Liver (tissue), 9 donors: ENCODE measurements around the gene KRT17. TPM values are rescaled to one million over a fixed set of nuclear protein-coding genes. Genes with fewer than 3 reads are reported as not detected.

ENCODE experiments used
- DNase-seq: peaks from one replicate; pipeline ENCODE4 v3.0.0-alpha.2; 2017; ENCODE audit warnings: low spot score
- H3K27ac ChIP-seq, 2 donors: one replicate each; pipeline ENCODE4 v1.7.0; 2013; ENCODE audit warnings: inconsistent platforms in 2 of 2, low read length in 2 of 2, control low read depth in 1 of 2, low read depth in 1 of 2, mild to moderate bottlenecking in 1 of 2
- H3K27me3 ChIP-seq, 4 donors: one replicate each; pipeline versions ENCODE4 v1.6.1 to v1.7.0; 2013; ENCODE audit warnings: low read length in 3 of 4, inconsistent platforms in 1 of 4, mild to moderate bottlenecking in 1 of 4, moderate library complexity in 1 of 4; ENCODE audit not compliant: control insufficient read depth in 4 of 4, insufficient read depth in 4 of 4
- H3K36me3 ChIP-seq, 4 donors: one replicate each; pipeline versions ENCODE4 v1.6.1 to v1.7.0; 2013; ENCODE audit warnings: low read length in 3 of 4, mild to moderate bottlenecking in 3 of 4, low read depth in 1 of 4, moderate library complexity in 1 of 4; ENCODE audit not compliant: control insufficient read depth in 4 of 4, insufficient read depth in 3 of 4
- H3K4me1 ChIP-seq, 4 donors: one replicate each; pipeline versions ENCODE4 v1.6.1 to v1.7.0; 2013; ENCODE audit warnings: low read length in 3 of 4, mild to moderate bottlenecking in 3 of 4, moderate library complexity in 1 of 4; ENCODE audit not compliant: control insufficient read depth in 4 of 4, insufficient read depth in 4 of 4
- H3K4me3 ChIP-seq, 3 donors: one replicate each; pipeline versions ENCODE4 v1.6.1 to v1.7.0; 2013; ENCODE audit warnings: low read length in 3 of 3, control low read depth in 1 of 3, low read depth in 1 of 3, mild to moderate bottlenecking in 1 of 3
- H3K9ac ChIP-seq, 2 donors: one replicate each; pipeline ENCODE4 v1.7.0; 2013; ENCODE audit warnings: low read length in 2 of 2, mild to moderate bottlenecking in 2 of 2, moderate library complexity in 2 of 2, control low read depth in 1 of 2, low read depth in 1 of 2
- H3K9me3 ChIP-seq, 4 donors: one replicate each; pipeline versions ENCODE4 v1.6.1 to v1.7.0; 2013; ENCODE audit warnings: low read length in 3 of 4; ENCODE audit not compliant: control insufficient read depth in 4 of 4
- FOXA1 ChIP-seq: IDR thresholded peaks from 2 replicates; pipeline ENCODE4 v1.6.1; 2016; ENCODE audit warnings: antibody characterized with exemption
- FOXA2 ChIP-seq: IDR thresholded peaks from 2 replicates; pipeline ENCODE4 v1.6.1; 2016; ENCODE audit warnings: antibody characterized with exemption
- GABPA ChIP-seq, 2 donors: IDR thresholded peaks in 1 of 2; conservative IDR thresholded peaks in 1 of 2; 2 replicates each; pipeline ENCODE4 v1.6.1; 2016; ENCODE audit warnings: antibody characterized with exemption in 2 of 2, mild to moderate bottlenecking in 1 of 2, moderate library complexity in 1 of 2
- HNF4A ChIP-seq, 2 donors: conservative IDR thresholded peaks; 2 replicates each; pipeline ENCODE4 v1.6.1; 2016; ENCODE audit warnings: antibody characterized with exemption in 2 of 2, mild to moderate bottlenecking in 2 of 2
- HNF4G ChIP-seq: IDR thresholded peaks from 2 replicates; pipeline ENCODE4 v1.6.1; 2016; ENCODE audit warnings: antibody characterized with exemption
- JUND ChIP-seq, 2 donors: IDR thresholded peaks; 2 replicates each; pipeline ENCODE4 v1.6.1; 2016; ENCODE audit warnings: antibody characterized with exemption in 2 of 2
- MAX ChIP-seq: IDR thresholded peaks from 2 replicates; pipeline ENCODE4 v1.6.1; 2016; ENCODE audit warnings: antibody characterized with exemption
- NR2F2 ChIP-seq: IDR thresholded peaks from 2 replicates; pipeline ENCODE4 v1.6.1; 2016; ENCODE audit warnings: antibody characterized with exemption
- RAD21 ChIP-seq, 2 donors: IDR thresholded peaks; 2 replicates each; pipeline ENCODE4 v1.6.1; 2016; ENCODE audit warnings: antibody characterized with exemption in 2 of 2, mild to moderate bottlenecking in 2 of 2
- SP1 ChIP-seq: IDR thresholded peaks from 2 replicates; pipeline ENCODE4 v1.6.1; 2018; ENCODE audit warnings: antibody characterized with exemption, mild to moderate bottlenecking
- TAF1 ChIP-seq: conservative IDR thresholded peaks from 2 replicates; pipeline ENCODE4 v1.6.1; 2016; ENCODE audit warnings: antibody characterized with exemption, mild to moderate bottlenecking
- YY1 ChIP-seq: IDR thresholded peaks from 2 replicates; pipeline ENCODE4 v1.6.1; 2016; ENCODE audit warnings: antibody characterized with exemption, mild to moderate bottlenecking
- whole genome bisulfite sequencing: extraction: QIAGEN DNeasy Blood & Tissue Kit; methylation state at CpG from one replicate; pipeline ENCODE4 v1.1.7; 2013; 5-methylcytosine and 5-hydroxymethylcytosine counted together
- polyA plus RNA-seq, 2 donors: library from polyadenylated mRNA; stranded (reverse) in 1 of 2; unstranded in 1 of 2; fragments of 200-250 nt in 1 of 2; fragments of >200 nt in 1 of 2; fragmentation: Nextera tagmentation in 1 of 2; extraction: Ambion mirVana in 1 of 2; gene quantifications; one replicate each; pipeline versions ENCODE4 v1.2.1 to v1.2.3, GENCODE V29; 2013 to 2015
- total RNA-seq, 2 donors: library from RNA; depleted of rRNA; stranded (reverse); fragments of >200 nt; gene quantifications; one replicate each; pipeline ENCODE4 v1.2.3, GENCODE V29; 2014
- TF ChIP-seq, protein P1 (sequence below): fragments of 150-350 bp; IDR thresholded peaks from 2 replicates; pipeline ENCODE4 v1.5.1; 2017; ENCODE audit warnings: improper control_type of control experiment, low read depth, low read length; ENCODE audit not compliant: missing input control
- TF ChIP-seq, protein P2 (sequence below): IDR thresholded peaks from 2 replicates; pipeline ENCODE4 v1.6.1; 2016; ENCODE audit warnings: antibody characterized with exemption, mild to moderate bottlenecking
- donor health status: healthy.
- donor health status: healthy.
- donor health status: healthy.
- donor health status: healthy.
- donor health status: healthy.

KRT17 gene
- total and polyA plus RNA-seq, 4 donors: 0.15 TPM; not detected in 3

GRCh38 chr17:41665566-41666236 lies 41.3 kb upstream of the KRT17 start:
- peak overlapping the region in 1 of 2 donors; percentile 71 for H3K9ac ChIP-seq

DNA sequence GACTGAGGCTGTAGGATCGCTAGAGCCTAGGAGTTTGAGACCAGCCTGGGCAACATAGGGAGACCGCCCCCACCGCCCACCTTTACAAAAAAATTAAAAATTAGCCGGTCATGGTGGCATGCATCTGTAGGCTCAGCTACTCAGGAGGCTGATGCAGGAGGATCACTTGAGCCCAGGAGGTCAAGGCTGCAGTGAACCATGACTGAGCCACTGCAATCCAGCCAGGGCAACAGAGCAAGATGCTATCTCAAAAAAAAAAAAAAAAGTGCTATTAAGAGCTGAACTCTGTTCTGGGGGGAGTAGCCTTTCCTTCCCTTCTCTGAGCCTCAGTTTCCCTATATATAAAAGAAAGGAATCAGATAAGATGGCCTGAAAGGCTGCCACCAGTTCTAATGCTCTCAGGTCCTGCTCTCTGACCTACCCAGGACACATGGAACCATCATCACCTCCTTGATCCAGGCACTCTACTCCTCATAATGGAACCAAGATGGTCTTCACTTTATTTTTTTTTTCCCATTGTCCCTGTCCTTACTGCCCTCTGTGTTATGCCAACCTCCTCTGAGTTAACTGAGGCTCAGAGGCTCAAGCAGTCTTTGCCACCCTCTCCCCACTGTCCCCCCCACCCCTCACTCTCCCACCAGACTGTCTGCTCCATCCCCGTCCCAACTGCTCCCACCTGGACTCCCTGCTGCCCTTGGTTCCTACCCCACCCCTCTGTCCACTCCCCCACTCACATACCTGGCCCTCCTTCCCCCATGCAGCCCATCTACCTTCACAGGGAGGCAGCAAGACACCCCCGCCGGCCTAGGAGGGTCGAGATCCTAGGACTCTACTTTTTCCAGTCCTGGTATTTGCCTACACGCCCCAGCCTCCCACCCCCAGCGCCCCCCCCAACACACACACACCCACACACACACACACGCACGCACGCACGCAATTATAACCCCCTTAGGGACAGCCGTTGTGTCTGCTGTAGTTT lies 40.5 kb upstream of the KRT17 start:
- H3K27me3 ChIP-seq: no peaks in the 10 kb centered on the region
- no peaks in the 10 kb centered on the region for H3K9me3 ChIP-seq
- H3K27ac ChIP-seq: no peak overlapping the region
- no peak for DNase-seq
- no peak for TF ChIP-seq HNF4G
- no peak for TF ChIP-seq YY1
- TF ChIP-seq JUND (IDR thresholded peaks at IDR 0.05): no peak
- TF ChIP-seq FOXA2: no peak
- TF ChIP-seq MAX: no peak
- no peak for TF ChIP-seq RAD21 (IDR thresholded peaks at IDR 0.05)
- no peak overlapping the region for H3K9ac ChIP-seq
- H3K36me3 ChIP-seq: no peaks in the 10 kb centered on the region
- 56% methylated on average over 15 of the region's 15 CpGs for WGBS
- H3K4me3 ChIP-seq: peak overlapping the region in 2 of 3 donors; percentile 55 to 60
- peaks cover 3 to 23% (median 9%) of the 10 kb centered on the region in 4 donors for H3K4me1 ChIP-seq

More at GRCh38 chr17:41665566-41666236, 41.3 kb upstream of the KRT17 start:
- H3K9me3 ChIP-seq: no peaks in the 10 kb centered on the region
- peak overlapping the region; percentile 55 to 60 (median 56) for H3K4me3 ChIP-seq
- TF ChIP-seq SP1: peak; percentile 17
- no peak for TF ChIP-seq FOXA1
- peak; percentile 51 to 66 for TF ChIP-seq RAD21 (IDR thresholded peaks at IDR 0.05)
- TF ChIP-seq, protein P1, sequence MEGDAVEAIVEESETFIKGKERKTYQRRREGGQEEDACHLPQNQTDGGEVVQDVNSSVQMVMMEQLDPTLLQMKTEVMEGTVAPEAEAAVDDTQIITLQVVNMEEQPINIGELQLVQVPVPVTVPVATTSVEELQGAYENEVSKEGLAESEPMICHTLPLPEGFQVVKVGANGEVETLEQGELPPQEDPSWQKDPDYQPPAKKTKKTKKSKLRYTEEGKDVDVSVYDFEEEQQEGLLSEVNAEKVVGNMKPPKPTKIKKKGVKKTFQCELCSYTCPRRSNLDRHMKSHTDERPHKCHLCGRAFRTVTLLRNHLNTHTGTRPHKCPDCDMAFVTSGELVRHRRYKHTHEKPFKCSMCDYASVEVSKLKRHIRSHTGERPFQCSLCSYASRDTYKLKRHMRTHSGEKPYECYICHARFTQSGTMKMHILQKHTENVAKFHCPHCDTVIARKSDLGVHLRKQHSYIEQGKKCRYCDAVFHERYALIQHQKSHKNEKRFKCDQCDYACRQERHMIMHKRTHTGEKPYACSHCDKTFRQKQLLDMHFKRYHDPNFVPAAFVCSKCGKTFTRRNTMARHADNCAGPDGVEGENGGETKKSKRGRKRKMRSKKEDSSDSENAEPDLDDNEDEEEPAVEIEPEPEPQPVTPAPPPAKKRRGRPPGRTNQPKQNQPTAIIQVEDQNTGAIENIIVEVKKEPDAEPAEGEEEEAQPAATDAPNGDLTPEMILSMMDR: peak; percentile 85
- peak; percentile 92 for DNase-seq
- H3K27me3 ChIP-seq: no peaks in the 10 kb centered on the region
- H3K4me1 ChIP-seq: peaks cover 3 to 23% (median 9%) of the 10 kb centered on the region in 4 donors
- 4% methylated on average over 39 of the region's 39 CpGs for WGBS
- peak overlapping the region; percentile 77 for H3K27ac ChIP-seq
- H3K36me3 ChIP-seq: no peaks in the 10 kb centered on the region

DNA sequence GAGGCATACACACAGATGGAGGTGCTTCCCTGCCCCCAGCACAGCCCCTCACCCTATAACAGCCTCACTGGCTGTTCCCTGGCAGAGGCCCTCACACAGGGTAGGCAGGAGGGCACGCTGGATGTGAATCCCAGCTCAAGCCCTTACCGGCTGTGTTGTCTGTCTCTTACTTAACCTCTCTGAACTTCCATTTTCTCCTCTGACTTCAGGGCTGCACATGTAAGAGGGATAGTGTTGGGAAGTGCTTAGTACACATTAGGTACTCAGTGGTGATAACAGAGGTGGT lies 39.7 kb upstream of the KRT17 start:
- no peak overlapping the region for H3K9ac ChIP-seq
- H3K4me1 ChIP-seq: peaks cover 3 to 23% (median 9%) of the 10 kb centered on the region in 4 donors
- H3K27me3 ChIP-seq: no peaks in the 10 kb centered on the region
- no peak overlapping the region for H3K4me3 ChIP-seq
- no peaks in the 10 kb centered on the region for H3K9me3 ChIP-seq
- no peak for DNase-seq
- 90% methylated on average over 2 of the region's 2 CpGs for WGBS
- H3K27ac ChIP-seq: no peak overlapping the region
- no peaks in the 10 kb centered on the region for H3K36me3 ChIP-seq
- TF ChIP-seq GABPA (IDR thresholded peaks at IDR 0.05 in 1 of 2, conservative IDR thresholded peaks at IDR 0.05 in 1 of 2): no peak
- TF ChIP-seq, protein P1: no peak
- TF ChIP-seq SP1: no peak
- TF ChIP-seq MAX: no peak
- no peak for TF ChIP-seq JUND (IDR thresholded peaks at IDR 0.05)
- no peak for TF ChIP-seq TAF1
- no peak for TF ChIP-seq NR2F2
- TF ChIP-seq FOXA1: no peak
- TF ChIP-seq, protein P2, sequence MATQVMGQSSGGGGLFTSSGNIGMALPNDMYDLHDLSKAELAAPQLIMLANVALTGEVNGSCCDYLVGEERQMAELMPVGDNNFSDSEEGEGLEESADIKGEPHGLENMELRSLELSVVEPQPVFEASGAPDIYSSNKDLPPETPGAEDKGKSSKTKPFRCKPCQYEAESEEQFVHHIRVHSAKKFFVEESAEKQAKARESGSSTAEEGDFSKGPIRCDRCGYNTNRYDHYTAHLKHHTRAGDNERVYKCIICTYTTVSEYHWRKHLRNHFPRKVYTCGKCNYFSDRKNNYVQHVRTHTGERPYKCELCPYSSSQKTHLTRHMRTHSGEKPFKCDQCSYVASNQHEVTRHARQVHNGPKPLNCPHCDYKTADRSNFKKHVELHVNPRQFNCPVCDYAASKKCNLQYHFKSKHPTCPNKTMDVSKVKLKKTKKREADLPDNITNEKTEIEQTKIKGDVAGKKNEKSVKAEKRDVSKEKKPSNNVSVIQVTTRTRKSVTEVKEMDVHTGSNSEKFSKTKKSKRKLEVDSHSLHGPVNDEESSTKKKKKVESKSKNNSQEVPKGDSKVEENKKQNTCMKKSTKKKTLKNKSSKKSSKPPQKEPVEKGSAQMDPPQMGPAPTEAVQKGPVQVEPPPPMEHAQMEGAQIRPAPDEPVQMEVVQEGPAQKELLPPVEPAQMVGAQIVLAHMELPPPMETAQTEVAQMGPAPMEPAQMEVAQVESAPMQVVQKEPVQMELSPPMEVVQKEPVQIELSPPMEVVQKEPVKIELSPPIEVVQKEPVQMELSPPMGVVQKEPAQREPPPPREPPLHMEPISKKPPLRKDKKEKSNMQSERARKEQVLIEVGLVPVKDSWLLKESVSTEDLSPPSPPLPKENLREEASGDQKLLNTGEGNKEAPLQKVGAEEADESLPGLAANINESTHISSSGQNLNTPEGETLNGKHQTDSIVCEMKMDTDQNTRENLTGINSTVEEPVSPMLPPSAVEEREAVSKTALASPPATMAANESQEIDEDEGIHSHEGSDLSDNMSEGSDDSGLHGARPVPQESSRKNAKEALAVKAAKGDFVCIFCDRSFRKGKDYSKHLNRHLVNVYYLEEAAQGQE: no peak
- no peak for TF ChIP-seq YY1
- TF ChIP-seq HNF4A (conservative IDR thresholded peaks at IDR 0.05): no peak
